ENCODE data around the gene CLEC2D.

The CLEC2D gene

DNA sequence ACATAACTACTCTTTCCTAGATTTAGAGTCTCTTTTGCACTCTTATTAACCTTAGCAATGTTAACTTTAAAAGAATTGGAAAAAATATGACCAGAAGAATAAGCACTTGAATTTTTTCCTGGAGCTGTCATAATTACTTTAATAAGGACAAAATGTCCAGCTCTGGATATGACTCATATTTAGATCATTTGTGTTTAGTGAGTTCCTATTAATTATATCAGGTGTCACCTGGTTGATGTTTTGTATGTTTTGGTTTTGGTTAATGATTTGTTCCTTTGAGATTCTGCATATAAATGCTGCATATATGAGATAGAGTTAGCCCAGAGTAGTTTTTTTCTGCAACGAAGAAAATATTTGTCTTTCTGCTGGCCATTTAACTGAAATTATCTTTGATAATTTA is 58.3 kb downstream of the CLEC2D start:
- TF ChIP-seq TEAD4 (IDR thresholded peaks at IDR 0.05), result no peak
- no peak for TF ChIP-seq CREB1 (IDR thresholded peaks at IDR 0.05; ENCODE audit: low read depth)
- TF ChIP-seq USF1 (IDR thresholded peaks at IDR 0.05), result no peak
- no peak for TF ChIP-seq CEBPB (IDR thresholded peaks at IDR 0.05)
- no peak for TF ChIP-seq TCF12 (IDR thresholded peaks at IDR 0.05; ENCODE audit: low read depth)
- no peak for TF ChIP-seq FOXM1 (IDR thresholded peaks at IDR 0.05; ENCODE audit: borderline replicate concordance, low read depth)
- TF ChIP-seq NFIC (IDR thresholded peaks at IDR 0.05), result no peak
- TF ChIP-seq REST (IDR thresholded peaks at IDR 0.05; ENCODE audit: low read depth), result no peak
- no peak for TF ChIP-seq TAF1 (IDR thresholded peaks at IDR 0.05; ENCODE audit: low read depth)
- TF ChIP-seq RAD21 (IDR thresholded peaks at IDR 0.05; ENCODE audit: low read depth), result no peak

DNA sequence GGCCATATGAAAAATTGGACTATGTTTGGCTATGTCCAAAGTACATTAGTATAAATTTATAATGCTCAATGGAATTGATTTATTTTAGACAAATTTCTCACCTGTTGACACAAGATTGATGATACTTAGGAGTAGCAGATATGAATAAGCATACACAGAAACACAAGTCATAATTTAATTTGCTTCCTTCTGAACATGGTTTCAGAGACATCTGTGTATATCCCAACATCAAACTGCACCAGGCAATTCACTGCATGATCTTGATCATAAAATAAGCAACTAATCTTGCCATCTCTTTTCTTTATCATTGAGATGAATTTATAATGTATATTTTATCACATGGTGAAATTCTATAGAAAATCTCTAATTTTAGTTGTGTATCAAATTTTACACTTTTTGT is 59.6 kb downstream of the CLEC2D start:
- no peak for TF ChIP-seq CREB1 (IDR thresholded peaks at IDR 0.05; ENCODE audit: low read depth)
- TF ChIP-seq YY1 (IDR thresholded peaks at IDR 0.05; ENCODE audit: low read depth), result no peak
- no peak for TF ChIP-seq CEBPB (IDR thresholded peaks at IDR 0.05)
- TF ChIP-seq FOXM1 (IDR thresholded peaks at IDR 0.05; ENCODE audit: borderline replicate concordance, low read depth), result no peak
- TF ChIP-seq, protein P1, sequence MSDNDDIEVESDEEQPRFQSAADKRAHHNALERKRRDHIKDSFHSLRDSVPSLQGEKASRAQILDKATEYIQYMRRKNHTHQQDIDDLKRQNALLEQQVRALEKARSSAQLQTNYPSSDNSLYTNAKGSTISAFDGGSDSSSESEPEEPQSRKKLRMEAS (IDR thresholded peaks at IDR 0.05), result no peak
- no peak for TF ChIP-seq ZBTB7A (IDR thresholded peaks at IDR 0.05; ENCODE audit: low read depth)
- TF ChIP-seq TEAD4 (IDR thresholded peaks at IDR 0.05), result no peak
- no peak for TF ChIP-seq TCF12 (IDR thresholded peaks at IDR 0.05; ENCODE audit: low read depth)
- no peak for TF ChIP-seq NFIC (IDR thresholded peaks at IDR 0.05)
- TF ChIP-seq TAF1 (IDR thresholded peaks at IDR 0.05; ENCODE audit: low read depth), result no peak

GRCh38 chr12:9730011-9730410 is 60.5 kb downstream of the CLEC2D start:
- no peak for TF ChIP-seq YY1 (IDR thresholded peaks at IDR 0.05; ENCODE audit: low read depth)
- no peak for TF ChIP-seq ZBTB7A (IDR thresholded peaks at IDR 0.05; ENCODE audit: low read depth)
- TF ChIP-seq CEBPB (IDR thresholded peaks at IDR 0.05), result no peak
- no peak for TF ChIP-seq TEAD4 (IDR thresholded peaks at IDR 0.05)
- no peak for TF ChIP-seq TAF1 (IDR thresholded peaks at IDR 0.05; ENCODE audit: low read depth)
- no peak for TF ChIP-seq NFIC (IDR thresholded peaks at IDR 0.05)
- no peak for TF ChIP-seq CREB1 (IDR thresholded peaks at IDR 0.05; ENCODE audit: low read depth)
- no peak for TF ChIP-seq RAD21 (IDR thresholded peaks at IDR 0.05; ENCODE audit: low read depth)
- TF ChIP-seq, protein P1 (IDR thresholded peaks at IDR 0.05), result no peak
- no peak for TF ChIP-seq USF1 (IDR thresholded peaks at IDR 0.05)
- TF ChIP-seq EP300 (IDR thresholded peaks at IDR 0.05; ENCODE audit: borderline replicate concordance), result no peak

- TF ChIP-seq, protein P1 (IDR thresholded peaks at IDR 0.05), result no peak
- TF ChIP-seq TEAD4 (IDR thresholded peaks at IDR 0.05), result no peak
- no peak for TF ChIP-seq EP300 (IDR thresholded peaks at IDR 0.05; ENCODE audit: borderline replicate concordance)
- TF ChIP-seq ZBTB7A (IDR thresholded peaks at IDR 0.05; ENCODE audit: low read depth), result no peak
- no peak for TF ChIP-seq USF1 (IDR thresholded peaks at IDR 0.05)
- TF ChIP-seq CREB1 (IDR thresholded peaks at IDR 0.05; ENCODE audit: low read depth), result no peak
- TF ChIP-seq YY1 (IDR thresholded peaks at IDR 0.05; ENCODE audit: low read depth), result no peak
- TF ChIP-seq RAD21 (IDR thresholded peaks at IDR 0.05; ENCODE audit: low read depth), result no peak
- no peak for TF ChIP-seq NFIC (IDR thresholded peaks at IDR 0.05)
- TF ChIP-seq TAF1 (IDR thresholded peaks at IDR 0.05; ENCODE audit: low read depth), result no peak
- TF ChIP-seq FOXM1 (IDR thresholded peaks at IDR 0.05; ENCODE audit: borderline replicate concordance, low read depth), result no peak
- TF ChIP-seq REST (IDR thresholded peaks at IDR 0.05; ENCODE audit: low read depth), result no peak
- no peak for TF ChIP-seq TCF12 (IDR thresholded peaks at IDR 0.05; ENCODE audit: low read depth)
- TF ChIP-seq CEBPB (IDR thresholded peaks at IDR 0.05), result no peak
- TF ChIP-seq EGR1 (IDR thresholded peaks at IDR 0.05), result no peak
Observed at GRCh38 chr12:9730591-9730990, 61.1 kb downstream of the CLEC2D start.

- TF ChIP-seq CEBPB (IDR thresholded peaks at IDR 0.05) (no peak), REST (IDR thresholded peaks at IDR 0.05; ENCODE audit: low read depth) (no peak), EP300 (IDR thresholded peaks at IDR 0.05; ENCODE audit: borderline replicate concordance) (no peak), TAF1 (IDR thresholded peaks at IDR 0.05; ENCODE audit: low read depth) (no peak), USF1 (IDR thresholded peaks at IDR 0.05) (no peak), NFIC (IDR thresholded peaks at IDR 0.05) (no peak), FOXM1 (IDR thresholded peaks at IDR 0.05; ENCODE audit: borderline replicate concordance, low read depth) (no peak)
- TF ChIP-seq, protein P1 (IDR thresholded peaks at IDR 0.05), result no peak
Observed at GRCh38 chr12:9731393-9731792, 61.9 kb downstream of the CLEC2D start.
